ENCODE results near the gene CD36.

CD36 gene

DNA sequence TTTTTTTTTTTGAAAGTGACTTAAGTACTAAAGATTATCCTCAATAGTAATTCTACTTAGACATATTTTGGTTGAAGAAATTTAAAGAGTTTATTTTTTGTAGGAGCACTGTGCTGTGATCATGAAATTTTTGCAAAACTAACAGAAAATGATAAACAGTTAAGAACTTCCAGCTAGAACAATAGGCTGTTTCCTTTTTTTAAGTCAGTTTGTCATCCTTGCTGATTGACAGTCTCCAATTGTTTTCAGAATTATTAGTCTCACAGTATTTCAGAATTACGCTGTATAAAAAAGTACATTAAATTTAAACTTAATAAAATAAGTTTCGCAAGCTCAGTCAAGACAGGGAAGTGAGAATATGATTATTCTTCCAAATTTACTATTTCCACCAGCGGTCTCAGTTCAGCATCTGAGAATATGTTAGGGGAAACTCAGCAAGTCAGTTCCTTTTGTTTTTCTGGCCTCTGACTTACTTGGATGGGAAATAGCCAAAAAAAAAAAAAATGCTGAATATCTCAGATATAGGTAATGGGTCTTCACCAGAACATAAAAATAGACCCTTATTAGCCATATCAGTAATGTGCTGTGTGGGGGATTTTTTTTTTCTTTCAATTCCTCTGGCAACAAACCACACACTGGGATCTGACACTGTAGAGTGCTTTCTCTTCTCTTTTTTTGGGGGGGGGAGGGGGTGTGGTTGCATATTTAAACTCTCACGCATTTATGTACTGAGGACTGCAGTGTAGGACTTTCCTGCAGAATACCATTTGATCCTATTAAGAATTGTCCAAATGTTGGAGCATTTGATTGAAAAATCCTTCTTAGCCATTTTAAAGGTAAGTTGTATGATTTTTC is at the start of gene CD36:
Gene CD36 (plus strand): TSS at position 732 of the 855 bp plus-strand sequence. CDS start 8,099 bp downstream, outside the sequence.
- no peak for DNase-seq (ENCODE audit: low read depth in 3 of 3)

DNA sequence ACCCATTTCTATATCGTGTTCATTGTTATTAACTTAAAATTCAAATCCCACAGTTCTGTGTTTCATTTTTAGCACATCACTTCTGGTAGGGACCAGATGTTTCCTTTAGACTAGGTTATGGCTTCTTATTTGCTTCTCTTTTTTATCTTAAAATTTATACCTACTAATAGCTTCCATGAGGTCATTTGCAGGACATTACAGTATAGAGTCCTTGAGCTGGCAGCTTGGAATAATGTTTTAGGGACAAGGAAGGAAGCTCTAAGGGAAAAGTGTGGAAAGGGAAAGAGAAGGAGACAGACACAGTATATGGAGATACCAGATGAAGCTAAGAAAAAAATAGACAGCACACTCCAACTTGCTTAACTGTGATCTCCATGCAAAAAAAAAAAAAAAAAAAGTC is 48.8 kb upstream of the CD36 start:
- no peak for DNase-seq (ENCODE audit: low read depth in 3 of 3)

DNA sequence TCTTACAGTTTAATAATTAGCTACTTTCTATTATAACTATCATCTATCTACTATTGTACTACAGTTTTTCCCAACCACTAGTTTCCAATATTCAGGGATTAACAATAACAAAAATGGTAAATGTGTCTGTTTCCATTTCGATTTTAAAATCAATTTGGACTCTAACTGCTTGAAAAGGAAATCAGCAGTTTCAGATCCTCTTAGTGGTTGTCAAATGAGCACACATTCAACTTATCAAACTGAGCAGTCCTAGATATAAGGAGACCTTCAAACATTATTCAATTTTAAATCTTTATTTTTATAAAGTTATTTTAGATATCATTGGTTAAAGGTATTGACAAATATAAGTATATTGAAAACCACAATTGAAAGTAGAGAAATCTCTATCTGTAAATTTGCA is 46.8 kb upstream of the CD36 start:
- no peak for DNase-seq (ENCODE audit: low read depth in 3 of 3)

DNA sequence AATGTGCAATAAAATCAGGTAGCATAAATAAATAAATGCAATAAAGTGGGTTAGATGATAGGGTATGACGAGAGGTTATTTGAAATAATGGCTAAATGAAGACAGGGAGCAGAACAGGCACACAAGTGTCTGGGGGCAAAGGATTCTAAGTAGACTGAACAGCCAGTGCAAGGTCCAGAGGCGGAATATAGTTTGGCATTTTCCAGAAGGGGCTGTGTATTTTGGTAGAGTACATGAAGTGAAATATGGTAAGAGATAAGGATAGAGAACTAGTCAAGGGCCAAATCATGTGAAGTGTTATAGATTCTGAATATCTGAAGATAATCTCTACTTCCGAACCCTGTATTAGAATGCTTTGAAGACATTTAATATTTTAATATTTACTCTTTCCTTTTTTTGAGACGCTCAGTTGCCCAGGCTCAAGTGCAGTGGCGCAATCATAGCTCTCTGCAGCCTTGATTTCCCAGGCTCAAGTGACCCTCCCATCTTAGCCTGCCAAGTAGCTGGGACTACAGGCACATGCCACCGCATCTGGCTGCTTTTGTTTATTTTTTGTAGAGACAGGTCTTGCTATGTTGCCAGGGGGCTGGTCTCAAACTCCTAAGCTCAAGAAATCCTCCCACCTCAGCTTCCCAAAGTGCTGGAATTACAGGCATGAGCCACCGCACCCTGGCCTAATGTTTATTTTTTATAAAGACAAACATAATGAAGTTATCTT is 44.4 kb upstream of the CD36 start:
- DNase-seq (ENCODE audit: low read depth in 3 of 3), result no peak

DNA sequence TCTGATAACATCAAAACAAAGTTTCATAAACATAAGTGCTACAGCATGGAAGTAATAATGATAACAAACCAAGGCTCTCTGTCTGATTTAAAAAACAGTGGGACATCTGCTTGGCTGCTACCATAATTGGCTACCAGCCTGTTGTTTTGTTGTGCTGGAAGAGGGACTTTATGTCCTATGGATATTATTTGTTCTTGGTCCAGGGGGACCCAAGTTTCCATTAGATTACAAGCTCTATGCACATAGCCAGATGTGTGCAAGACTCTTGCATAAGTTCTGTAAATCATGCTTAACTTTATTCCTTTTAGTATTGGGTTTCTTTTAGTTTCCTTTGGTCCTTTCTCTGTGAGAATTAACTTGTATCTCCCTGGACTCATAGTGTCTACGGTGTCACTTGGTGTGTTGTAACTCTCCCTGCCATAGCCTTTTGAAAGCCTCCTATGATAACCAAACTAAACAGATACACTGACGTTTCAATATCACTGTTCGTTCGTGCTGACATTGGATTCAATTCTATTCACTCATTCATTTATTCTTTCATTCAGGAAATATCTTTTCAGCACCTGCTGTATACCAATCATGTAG is 41.4 kb upstream of the CD36 start:
- no peak for DNase-seq (ENCODE audit: low read depth in 3 of 3)

DNA sequence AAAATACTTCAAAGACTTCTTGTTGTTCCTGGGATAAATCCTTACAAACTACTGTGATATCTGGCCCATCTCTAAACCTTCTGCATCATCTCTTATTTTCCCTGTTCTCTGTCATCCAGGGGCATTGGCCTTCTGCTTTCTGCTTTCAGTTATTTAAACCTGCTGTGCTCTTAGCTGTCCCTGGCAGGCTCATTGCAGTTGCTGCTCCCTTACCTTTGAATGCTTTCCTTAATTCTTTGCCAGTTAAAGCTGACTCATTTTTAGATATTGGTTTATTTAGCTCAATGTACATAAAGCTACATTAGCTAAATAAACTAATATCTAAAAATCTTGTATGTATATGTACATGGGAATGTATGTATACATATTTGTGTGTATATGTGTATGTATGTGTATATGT is 40.6 kb upstream of the CD36 start:
- DNase-seq (ENCODE audit: low read depth in 3 of 3), result no peak

DNA sequence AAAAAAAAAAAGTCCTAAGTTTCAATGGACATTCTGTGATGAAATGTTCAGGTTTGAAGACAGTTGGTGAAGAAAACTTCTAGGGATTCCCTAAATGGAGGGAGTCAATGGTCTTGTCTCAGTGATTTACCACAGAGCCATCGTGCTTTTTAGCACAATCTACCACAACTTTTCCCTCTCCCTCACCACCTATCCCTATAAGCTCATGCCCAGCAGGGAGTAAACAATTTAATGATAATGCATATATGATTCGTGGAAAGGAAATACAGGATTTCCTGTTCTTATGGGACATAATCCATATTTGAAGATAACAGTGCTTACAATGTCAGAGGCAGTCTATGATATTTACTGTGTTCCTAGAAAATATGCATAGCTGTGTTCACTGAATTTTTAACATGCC is 38.4 kb upstream of the CD36 start:
- no peak for DNase-seq (ENCODE audit: low read depth in 3 of 3)

DNA sequence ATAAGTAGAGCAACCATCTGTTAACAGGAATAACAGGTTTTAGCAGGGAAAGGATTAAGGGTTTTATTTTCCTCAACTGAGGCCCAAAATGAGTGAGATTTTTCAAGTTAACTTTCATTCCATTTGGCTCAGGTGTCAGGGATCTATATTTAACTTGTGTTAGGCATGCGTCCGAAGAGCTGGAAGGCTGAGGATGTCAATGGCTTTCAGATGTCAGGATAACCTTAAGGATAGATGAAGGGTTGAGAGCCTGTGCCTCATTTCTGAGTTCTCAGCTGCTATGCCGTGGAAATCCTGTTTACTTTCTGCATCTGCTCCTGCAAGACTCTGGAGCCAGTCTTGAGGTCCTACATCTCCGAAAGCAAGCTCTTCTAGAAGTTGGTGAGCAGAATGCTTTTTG is 36.4 kb upstream of the CD36 start:
- DNase-seq (ENCODE audit: low read depth in 3 of 3), result no peak

DNA sequence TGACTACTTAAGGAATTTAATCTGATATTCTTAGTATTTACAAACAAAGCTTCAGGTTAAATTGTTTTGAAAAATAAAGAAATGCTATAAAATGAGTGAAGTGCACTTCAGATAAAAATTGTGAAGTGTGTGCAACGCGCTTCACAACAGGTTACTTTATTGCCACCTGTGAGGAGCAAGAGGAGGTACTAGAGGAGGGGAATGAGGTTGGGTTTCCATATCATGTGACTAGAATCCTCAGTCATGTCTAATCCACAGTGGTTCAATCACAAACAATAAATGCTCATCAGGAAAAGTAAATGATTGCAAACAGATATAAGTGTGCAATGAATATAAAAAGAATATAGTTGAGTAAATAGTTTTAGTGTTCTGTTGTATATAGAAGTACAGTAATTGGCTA is 34.5 kb upstream of the CD36 start:
- no peak for DNase-seq (ENCODE audit: low read depth in 3 of 3)

DNA sequence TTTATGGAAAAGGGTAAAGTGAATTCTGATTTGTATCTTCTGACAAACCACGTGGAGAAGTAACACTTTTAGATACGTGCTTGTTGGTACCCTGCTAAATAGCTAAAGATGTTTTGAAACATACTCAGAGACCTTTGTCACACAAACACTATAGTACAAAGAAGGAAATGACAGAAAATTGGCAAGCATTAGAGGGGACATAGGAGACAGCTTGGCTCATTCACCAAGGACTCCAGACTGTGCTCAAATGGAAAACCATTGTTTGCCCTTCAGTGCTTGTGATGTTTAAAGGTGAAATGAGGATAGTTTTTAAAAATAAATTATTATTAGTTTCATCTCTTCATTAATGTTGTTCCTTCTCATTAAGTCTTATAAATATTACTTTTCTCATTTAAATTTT is 34.0 kb upstream of the CD36 start:
- no peak for DNase-seq (ENCODE audit: low read depth in 3 of 3)

DNA sequence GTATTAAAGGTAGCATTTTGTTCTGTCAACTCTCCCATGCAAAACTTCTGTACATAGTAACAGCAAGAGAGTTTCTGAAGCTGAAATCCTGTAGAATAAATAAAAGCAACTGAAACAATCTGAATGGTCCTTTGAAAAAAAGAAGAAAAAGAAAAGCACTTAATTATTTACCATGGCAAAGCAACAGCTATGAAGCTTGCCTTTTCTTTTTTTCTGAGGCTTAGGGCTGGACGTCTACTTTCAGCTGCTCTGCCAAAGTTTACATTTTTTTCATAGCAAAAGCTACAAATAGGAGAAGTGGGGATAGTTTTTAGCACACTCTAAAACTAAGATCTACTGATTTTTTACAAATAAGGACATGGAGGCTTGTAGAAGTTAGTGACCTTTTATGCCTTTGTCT is 31.3 kb upstream of the CD36 start:
- DNase-seq (ENCODE audit: low read depth in 3 of 3), result no peak

DNA sequence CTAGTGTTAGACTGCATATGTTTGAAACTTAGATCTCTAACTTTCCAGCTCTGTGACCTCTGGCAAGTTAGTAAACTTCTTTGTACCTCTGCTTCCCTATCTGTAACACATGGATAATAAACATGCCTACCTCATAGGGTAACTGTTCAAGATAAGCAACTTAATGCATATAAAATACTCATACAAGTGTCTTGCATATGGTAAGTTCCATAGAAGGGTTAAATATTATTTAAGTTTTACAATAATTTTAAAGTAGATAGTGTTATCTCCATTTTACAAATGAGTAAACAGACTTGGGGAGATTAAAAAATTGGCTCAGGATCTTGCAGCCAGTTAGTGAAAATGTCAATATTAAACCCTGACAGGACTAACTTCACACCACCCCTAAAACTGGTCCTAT is 30.1 kb upstream of the CD36 start:
- DNase-seq (ENCODE audit: low read depth in 3 of 3), result no peak

DNA sequence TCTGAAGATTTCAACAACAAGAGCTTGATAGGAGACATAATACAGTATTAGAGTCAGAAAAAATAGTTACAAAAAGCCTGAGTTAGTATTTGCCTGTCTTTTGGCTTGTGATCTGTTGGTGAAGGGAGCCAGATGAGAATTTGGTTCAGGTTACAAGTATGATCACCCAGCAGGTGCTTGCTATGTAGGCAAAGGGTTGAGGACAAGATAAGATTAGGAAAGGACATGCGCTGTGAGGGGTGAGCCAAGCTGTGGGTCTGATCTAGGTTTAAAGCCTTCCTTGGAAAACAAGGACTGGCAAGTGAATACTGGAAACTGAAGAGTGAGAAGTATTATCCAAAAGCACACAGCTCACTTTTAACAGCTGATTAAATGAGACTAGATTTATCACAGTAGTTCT is 28.7 kb upstream of the CD36 start:
- no peak for DNase-seq (ENCODE audit: low read depth in 3 of 3)

DNA sequence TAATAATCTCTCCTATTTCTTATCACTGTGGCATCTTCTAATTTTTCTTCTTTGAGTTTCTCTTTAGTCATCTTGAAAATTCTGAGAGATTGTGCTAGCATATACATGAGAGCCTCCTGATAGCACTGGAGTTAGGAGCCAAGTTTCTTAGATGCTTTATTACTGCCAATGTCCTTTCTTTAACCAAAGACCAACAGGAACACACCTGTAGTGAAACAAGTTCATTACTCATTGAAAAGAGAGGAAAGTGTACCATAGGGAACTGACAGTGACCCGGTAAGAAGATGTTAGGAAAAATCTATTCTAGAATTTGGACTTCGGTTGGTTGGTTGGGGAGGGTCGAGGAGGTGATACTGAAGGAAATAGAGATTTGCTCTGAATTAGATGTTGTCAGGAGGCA is 27.1 kb upstream of the CD36 start:
- DNase-seq (ENCODE audit: low read depth in 3 of 3), result no peak

DNA sequence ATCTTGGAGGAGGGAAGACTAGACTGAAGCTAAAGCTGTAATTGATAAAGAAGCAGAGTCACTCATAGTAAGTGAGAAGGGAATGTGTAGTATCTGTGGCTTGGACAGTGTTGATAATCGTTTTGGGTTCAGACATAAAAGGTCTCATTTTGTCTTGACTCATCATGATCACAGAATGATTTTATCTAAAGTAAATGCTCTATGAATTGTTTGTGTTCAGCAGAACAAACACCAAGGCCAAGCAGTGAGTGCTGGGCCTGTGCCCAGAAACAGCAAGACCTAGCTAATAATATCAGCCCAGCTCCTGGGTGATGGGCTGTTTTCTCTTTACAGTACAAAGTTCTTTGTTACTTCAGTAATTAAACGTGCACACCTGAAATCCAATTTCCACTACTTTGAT is 26.7 kb upstream of the CD36 start:
- no peak for DNase-seq (ENCODE audit: low read depth in 3 of 3)

DNA sequence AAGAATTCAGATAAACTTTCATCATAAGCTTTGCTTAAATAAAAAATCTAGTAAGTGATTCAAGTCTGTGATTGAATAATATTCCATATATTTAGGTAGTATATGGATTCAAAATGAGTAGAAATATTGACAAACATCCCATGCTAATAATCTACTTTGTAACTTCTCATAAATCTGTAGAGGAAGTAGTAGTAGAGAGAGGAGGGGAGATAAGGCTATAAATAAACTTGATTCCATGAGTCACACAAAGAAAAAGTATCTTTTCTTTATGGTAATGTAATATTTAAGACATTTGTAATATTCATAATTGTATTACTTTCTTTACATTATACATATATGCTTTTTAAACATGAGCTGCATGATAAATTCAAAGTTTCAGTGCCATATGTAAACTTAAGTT is 25.6 kb upstream of the CD36 start:
- DNase-seq (ENCODE audit: low read depth in 3 of 3), result no peak

DNA sequence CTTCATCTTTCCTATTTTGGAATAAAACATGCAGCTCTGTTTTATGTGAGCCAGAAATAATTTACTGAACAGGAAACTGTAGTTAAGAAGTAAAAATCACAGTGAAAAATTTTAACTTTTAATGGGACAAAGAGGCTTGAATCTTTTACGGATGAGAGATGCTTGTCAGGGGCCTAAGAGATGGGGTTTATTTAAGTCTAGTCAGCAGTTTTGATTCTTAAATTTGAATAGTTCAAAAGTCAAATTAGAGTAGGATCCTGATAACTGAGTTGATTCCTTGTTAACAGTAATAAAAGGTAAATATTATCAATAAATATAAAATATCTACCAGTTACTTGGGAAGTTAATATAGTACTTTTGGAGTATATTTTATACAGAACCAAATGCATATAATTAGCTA is 24.9 kb upstream of the CD36 start:
- DNase-seq (ENCODE audit: low read depth in 3 of 3), result no peak

DNA sequence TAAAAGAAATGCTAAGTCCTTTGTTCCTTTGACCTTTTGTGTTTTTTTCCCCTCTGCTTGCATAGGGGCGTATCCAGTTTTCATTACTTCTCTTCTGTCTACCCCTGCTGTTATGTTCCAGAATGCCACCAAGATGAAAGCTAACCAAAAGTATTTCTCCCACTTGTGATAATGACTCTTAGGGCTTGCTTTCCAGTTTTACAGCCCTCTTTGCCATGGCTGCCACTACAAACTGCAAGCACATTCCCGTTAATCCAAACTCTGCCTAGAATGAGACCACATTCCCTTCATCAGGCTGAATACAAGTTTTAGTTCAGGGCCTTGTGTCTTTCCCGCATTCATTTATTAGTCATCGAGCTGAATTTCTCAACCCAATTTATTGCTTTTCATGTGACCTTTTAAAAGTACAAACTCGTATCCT is 23.6 kb upstream of the CD36 start:
- DNase-seq (ENCODE audit: low read depth in 3 of 3), result no peak

DNA sequence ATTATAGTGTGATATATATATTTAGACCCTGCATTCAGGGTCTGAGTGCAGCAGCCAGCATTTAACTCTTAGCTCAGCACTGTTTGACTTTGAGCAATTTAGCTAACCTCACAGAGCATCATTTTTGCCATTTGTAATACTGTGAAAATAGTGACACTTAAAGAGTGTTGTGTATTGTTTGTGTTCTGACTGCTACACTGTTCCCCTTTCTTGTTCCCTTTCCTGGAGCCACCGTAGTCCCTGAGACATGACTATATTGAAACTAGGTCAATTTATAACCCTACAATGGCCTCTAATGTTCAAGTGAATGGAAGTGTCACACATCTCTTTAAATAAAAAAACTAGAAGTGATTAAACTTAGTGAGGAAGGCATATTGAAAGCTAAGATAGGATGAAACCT is 20.3 kb upstream of the CD36 start:
- DNase-seq (ENCODE audit: low read depth in 3 of 3), result no peak

DNA sequence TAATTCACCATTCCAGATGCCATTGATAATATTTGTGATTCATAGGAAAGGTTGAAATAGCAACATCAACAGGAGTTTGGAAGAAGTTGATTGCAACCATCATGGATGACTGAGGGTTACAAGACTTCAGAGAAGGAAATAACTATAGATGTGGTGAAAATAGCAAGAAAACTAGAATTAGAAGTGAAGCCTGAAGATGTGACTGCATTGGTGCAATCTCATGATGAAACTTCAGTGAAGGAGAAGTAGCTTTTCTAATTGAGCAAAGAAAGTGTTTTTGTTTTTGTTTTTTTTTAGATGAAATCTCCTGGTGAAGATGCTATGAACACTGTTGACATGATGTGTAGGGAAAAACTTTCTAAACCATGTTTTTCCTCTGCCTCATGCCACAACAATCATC is 18.7 kb upstream of the CD36 start:
- no peak for DNase-seq (ENCODE audit: low read depth in 3 of 3)

DNA sequence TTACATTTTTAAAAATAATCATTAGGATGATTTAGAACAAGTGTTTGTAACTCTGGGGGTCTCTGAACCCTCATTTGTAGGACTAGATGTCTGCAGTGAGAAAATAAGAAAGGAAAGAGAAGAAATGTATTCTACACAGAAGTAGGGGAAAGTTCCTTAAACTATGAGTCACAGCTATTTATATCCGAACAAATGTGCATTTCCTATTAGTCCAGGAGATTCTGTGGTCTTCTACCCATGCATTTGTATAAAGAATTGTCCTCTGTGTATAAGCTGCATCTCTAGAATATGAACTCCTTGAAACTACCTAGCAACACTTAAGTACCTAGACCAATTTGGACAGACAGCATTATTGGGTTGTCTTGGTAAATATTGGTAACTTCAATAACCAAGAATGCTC is 15.9 kb upstream of the CD36 start:
- no peak for DNase-seq (ENCODE audit: low read depth in 3 of 3)

DNA sequence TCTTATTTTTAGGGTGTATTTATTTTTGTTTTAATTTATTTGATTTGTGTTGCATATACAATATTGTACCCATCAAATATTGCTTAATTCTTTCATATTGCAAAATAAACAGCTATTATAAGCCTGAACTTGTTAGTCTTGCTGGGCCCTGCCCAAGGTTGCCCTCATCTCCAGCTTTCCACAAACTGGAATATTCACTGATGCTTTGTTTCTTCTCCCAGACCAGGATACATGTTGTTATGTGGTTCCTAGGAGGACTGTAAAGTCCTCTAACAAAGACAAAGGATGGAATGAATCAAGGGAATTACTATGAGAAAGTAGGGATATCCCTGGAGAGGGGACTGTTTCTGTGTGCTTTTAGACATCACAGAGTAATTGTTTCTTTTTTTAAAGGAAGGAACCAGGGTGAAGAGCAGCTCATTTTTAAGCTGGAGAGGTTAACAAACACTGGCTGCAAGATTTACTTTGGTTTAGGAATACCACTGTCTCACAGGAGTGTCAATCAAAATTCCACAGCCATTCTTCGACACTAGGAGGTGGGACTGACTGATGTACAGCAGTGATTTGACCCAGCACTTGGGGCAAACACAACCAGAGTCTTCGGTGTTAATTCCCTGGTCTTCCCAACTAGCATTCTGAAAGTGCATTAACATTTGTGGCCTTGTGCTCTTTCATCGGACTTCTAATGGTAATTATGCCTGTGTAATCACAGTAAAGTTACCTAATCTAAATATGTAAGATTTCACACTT is 14.8 kb upstream of the CD36 start:
- DNase-seq (ENCODE audit: low read depth in 3 of 3), result no peak

Data from stimulated activated CD4-positive, alpha-beta T cell treated with anti-CD3 and anti-CD28 coated beads, TNF-alpha, amount 100 ng/mL, for 24 hours (primary cell).